Spleen (tissue), 7 donors: ENCODE measurements around the gene FLYWCH1.
"Not testable (repeated sequence)": the region's sequence is repeated elsewhere in the genome, so short reads cannot be mapped to it uniquely, and the experiment has no call there.

Source experiments
- CTCF ChIP-seq, 11 experiments: fragments of 200-600 bp in 7 of 11; fragments of 450-650 bp in 4 of 11; sonication (generic) in 4 of 11; IDR thresholded peaks in 8 of 11; conservative IDR thresholded peaks in 3 of 11; 1 replicate in 7 of 11; 2 replicates in 4 of 11; pipeline versions ENCODE4 v1.4.0 to v1.8.0; 2016 to 2021; ENCODE audit warnings: antibody characterized with exemption in 11 of 11, inconsistent platforms in 4 of 11, mild to moderate bottlenecking in 1 of 11
- POLR2A ChIP-seq, 3 donors: fragments of 450-650 bp; IDR thresholded peaks; one replicate each; pipeline ENCODE4 v1.5.1; 2017; ENCODE audit warnings: antibody characterized with exemption in 3 of 3, mild to moderate bottlenecking in 1 of 3
- donor health status: DM: no; HTN: no; CAD: no; lungs with moderate emphysema.
- donor health status: DM: no; HTN: no; CAD: no.
- donor health status: DM: no; HTN: no; CAD: no.

DNA sequence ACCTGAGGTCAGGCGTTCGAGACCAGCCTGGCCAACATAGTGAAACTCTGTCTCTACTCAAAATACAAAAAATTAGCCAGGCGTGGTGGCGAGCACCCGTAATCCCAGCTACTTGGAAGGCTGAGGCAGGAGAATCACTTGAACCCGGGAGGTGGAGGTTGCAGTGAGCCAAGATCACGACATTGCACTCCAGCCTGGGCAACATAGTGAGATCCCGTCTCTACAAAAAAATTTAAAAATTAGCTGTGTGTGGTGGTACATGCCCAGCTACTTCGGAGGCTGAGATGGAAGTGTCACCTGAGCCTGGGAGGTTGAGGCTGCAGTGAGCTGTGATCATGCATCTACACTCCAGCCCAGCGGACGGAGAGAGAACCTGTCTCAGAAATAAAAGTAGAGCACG lies 32.0 kb downstream of the FLYWCH1 start:
- not testable (repeated sequence) for TF ChIP-seq POLR2A (IDR thresholded peaks at IDR 0.05); CTCF (IDR thresholded peaks at IDR 0.05 in 8 of 11, conservative IDR thresholded peaks at IDR 0.05 in 3 of 11)
